Fibroblast of pulmonary artery (primary cell): ENCODE results near the gene C2orf49.
A peak's percentile ranks its signal among the peaks of the same experiment; 100 is the strongest.

Source experiments
- DNase-seq: peaks from one replicate; pipeline ENCODE4 v3.0.0-alpha.2; 2010; ENCODE audit warnings: low read depth
- H3K4me3 ChIP-seq: replicated peaks from 2 replicates; pipeline ENCODE4 v1.5.1; 2011; ENCODE audit warnings: low read depth, mild to moderate bottlenecking, control low read depth, low read length, moderate library complexity
- TF ChIP-seq, protein P1 (sequence below): IDR thresholded peaks from 2 replicates; pipeline ENCODE4 v1.5.1; 2011; ENCODE audit warnings: mild to moderate bottlenecking, control low read depth, low read length, inconsistent platforms; ENCODE audit errors: missing control alignments

C2orf49 gene

GRCh38 chr2:105383432-105384166, 46.3 kb downstream of the C2orf49 start:
- H3K4me3 ChIP-seq = no peak overlapping the region
- no peak for DNase-seq
- TF ChIP-seq, protein P1, sequence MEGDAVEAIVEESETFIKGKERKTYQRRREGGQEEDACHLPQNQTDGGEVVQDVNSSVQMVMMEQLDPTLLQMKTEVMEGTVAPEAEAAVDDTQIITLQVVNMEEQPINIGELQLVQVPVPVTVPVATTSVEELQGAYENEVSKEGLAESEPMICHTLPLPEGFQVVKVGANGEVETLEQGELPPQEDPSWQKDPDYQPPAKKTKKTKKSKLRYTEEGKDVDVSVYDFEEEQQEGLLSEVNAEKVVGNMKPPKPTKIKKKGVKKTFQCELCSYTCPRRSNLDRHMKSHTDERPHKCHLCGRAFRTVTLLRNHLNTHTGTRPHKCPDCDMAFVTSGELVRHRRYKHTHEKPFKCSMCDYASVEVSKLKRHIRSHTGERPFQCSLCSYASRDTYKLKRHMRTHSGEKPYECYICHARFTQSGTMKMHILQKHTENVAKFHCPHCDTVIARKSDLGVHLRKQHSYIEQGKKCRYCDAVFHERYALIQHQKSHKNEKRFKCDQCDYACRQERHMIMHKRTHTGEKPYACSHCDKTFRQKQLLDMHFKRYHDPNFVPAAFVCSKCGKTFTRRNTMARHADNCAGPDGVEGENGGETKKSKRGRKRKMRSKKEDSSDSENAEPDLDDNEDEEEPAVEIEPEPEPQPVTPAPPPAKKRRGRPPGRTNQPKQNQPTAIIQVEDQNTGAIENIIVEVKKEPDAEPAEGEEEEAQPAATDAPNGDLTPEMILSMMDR = no peak

DNA sequence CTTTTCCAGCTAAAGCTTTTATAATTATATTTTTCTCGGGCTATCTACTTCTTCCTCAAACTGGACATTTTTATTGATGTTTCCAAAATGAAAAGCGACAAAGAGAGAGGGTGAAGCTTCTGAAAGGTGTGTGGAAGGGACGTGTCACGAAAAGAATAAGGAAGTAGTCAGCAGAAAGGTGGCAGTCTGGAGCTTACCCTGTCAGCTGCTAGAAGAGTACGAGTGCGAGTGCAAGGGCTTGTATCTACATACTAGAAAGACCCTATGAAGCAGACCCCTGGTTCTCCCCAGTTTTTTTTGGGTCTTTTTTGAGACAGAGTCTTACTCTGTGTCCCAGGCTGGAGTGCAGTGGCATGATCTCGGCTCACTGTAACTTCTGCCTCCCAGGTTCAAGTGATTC, 46.9 kb downstream of the C2orf49 start:
- TF ChIP-seq, protein P1 = no peak
- DNase-seq = no peak
- H3K4me3 ChIP-seq = no peak overlapping the region

GRCh38 chr2:105384861-105385260, 47.5 kb downstream of the C2orf49 start:
- DNase-seq = no peak
- TF ChIP-seq, protein P1 = no peak
- H3K4me3 ChIP-seq = no peak overlapping the region

DNA sequence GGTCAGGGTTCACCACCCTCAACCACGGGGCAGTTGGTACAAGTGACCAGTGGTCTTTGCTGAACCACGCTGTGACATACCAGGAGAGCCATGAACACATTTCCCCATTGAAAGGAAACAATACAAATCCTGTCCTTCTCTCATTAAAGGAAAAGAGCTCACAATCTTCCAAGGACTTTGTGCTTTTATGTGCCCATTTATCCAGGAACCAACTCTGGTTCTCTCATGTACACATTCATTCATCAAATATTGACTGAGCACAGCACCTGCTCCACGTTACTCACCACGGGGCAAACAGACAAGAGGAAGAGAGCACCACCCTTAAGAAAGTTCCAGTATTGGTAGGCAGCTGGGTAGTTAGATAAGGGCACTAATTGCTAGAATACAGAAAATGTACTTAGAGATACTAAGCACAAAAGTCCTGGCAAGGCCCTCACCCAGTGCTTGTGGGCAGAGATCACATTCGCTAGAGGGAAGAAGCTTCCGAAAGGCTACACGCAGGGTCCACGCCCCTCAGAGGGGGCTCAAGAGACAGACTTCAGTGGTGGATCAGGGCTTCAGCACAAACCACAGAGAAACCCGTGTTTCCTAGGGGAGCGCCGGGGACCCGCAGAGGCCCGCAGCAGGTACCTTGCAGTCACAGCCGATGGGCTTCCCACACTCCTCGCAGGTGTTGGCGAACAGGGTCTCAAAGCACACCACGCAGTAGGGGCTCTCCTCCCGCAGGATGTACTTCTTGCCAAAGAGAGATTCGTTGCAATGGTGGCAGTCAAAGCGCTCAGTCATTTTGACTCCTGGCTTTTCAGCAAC, 48.6 kb downstream of the C2orf49 start:
- no peak overlapping the region for H3K4me3 ChIP-seq
- TF ChIP-seq, protein P1 = no peak
- no peak for DNase-seq

GRCh38 chr2:105387225-105387624, 49.9 kb downstream of the C2orf49 start:
- TF ChIP-seq, protein P1 = no peak
- no peak overlapping the region for H3K4me3 ChIP-seq
- no peak for DNase-seq

DNA sequence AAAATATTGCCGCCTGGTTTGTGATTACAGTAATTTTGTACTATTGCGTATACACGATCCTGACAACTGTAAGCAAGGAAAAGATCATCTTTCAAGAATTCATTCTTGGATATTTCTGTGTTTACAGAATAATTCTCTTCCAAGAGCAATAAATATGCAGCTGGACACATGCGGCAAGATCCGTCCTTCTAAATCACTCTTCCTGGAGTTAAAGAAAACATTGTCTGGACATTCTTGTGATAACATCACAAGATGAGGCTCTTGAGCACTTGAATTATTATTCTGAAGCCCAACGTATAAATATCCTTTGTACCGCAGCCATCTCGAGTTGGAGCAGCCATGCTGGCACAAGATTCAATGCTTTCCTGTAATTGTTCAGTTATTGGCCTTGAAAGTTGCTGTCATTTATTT, 51.6 kb downstream of the C2orf49 start:
- TF ChIP-seq, protein P1 = no peak
- peak; percentile 96 for DNase-seq
- no peak overlapping the region for H3K4me3 ChIP-seq
